Endothelial cell of umbilical vein (primary cell): ENCODE measurements around the gene TGM3.

Experiments
- CTCF ChIP-seq, 2 donors: IDR thresholded peaks; 1 replicate in 1 of 2; 2 replicates in 1 of 2; pipeline ENCODE4 v1.5.1; 2011; ENCODE audit warnings: low read length in 2 of 2, mild to moderate bottlenecking in 2 of 2, moderate library complexity in 2 of 2, control low read depth in 1 of 2, inconsistent platforms in 1 of 2, low read depth in 1 of 2; ENCODE audit not compliant: insufficient read depth in 1 of 2; ENCODE audit errors: extremely low read depth in 1 of 2
- JUN ChIP-seq: IDR thresholded peaks from 2 replicates; pipeline ENCODE4 v1.6.1; 2011; ENCODE audit warnings: borderline replicate concordance, low read depth; ENCODE audit not compliant: insufficient read length, insufficient read depth
- POLR2A ChIP-seq: IDR thresholded peaks from 2 replicates; pipeline ENCODE4 v1.6.1; 2012; ENCODE audit warnings: low read depth, mild to moderate bottlenecking, control low read depth, low read length

GRCh38 chr20:2330090-2330695 lies 34.4 kb downstream of the TGM3 start:
- TF ChIP-seq CTCF (IDR thresholded peaks at IDR 0.05; ENCODE audit: extremely low read depth in 1 of 2, insufficient read depth in 1 of 2, low read depth in 1 of 2, low read length in 2 of 2), result no peak
- no peak for TF ChIP-seq JUN
- no peak for TF ChIP-seq POLR2A
